ENCODE results near the gene PHPT1.

- TF ChIP-seq CTCF (IDR thresholded peaks at IDR 0.05; ENCODE audit: poor library complexity) (no peak), EZH2 (IDR thresholded peaks at IDR 0.05; ENCODE audit: borderline replicate concordance) (no peak), EZH2phosphoT487 (IDR thresholded peaks at IDR 0.05; ENCODE audit: low read depth, severe bottlenecking, unreplicated experiment) (no peak)
Observed at GRCh38 chr9:136846376-136847087, 2.7 kb upstream of the PHPT1 start.

Measured in hepatocyte (in vitro differentiated cells).